ENCODE measurements around the gene METTL15. TPM values are rescaled to one million over a fixed set of nuclear protein-coding genes. Genes with fewer than 3 reads are reported as not detected.
"Not testable (repeated sequence)": the region's sequence is repeated elsewhere in the genome, so short reads cannot be mapped to it uniquely, and the experiment has no call there.

Gene METTL15
- total and polyA plus RNA-seq, 8 donors: 3.0 to 8.2 (median 5.5) TPM

DNA sequence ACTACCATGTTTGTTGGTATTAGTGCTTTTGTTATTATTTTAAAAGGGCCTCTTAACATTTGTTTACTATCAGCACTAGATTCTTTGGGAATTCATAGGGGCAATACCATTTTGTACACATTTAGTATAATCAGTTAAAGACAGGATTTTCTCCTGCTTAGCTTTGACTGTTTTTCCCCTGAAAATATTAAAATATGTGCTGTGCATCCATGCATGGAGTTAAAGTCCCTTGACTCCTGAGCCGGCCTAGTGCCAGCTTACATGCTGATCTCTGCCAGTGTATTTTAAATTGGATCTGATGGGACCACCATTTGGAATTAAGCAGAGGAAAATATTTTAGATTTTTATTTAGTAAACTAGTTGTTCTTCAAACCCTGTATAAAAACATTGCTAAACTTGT is 161.4 kb downstream of the METTL15 start:
- no peaks in the 10 kb centered on the region for H3K9me3 ChIP-seq
- no peak overlapping the region for H3K4me3 ChIP-seq
- ATAC-seq (no peak), FAIRE-seq (no peak), DNase-seq (no peak)
- H3K4me1 ChIP-seq: no peaks in the 10 kb centered on the region
- 95 to 97% methylated on average over 1 of the region's 1 CpG for WGBS, 2 donors
- H3K36me3 ChIP-seq: no peaks in the 10 kb centered on the region
- intact Hi-C loops (cut with DNase I): no loop called here
- TF ChIP-seq, protein P1, sequence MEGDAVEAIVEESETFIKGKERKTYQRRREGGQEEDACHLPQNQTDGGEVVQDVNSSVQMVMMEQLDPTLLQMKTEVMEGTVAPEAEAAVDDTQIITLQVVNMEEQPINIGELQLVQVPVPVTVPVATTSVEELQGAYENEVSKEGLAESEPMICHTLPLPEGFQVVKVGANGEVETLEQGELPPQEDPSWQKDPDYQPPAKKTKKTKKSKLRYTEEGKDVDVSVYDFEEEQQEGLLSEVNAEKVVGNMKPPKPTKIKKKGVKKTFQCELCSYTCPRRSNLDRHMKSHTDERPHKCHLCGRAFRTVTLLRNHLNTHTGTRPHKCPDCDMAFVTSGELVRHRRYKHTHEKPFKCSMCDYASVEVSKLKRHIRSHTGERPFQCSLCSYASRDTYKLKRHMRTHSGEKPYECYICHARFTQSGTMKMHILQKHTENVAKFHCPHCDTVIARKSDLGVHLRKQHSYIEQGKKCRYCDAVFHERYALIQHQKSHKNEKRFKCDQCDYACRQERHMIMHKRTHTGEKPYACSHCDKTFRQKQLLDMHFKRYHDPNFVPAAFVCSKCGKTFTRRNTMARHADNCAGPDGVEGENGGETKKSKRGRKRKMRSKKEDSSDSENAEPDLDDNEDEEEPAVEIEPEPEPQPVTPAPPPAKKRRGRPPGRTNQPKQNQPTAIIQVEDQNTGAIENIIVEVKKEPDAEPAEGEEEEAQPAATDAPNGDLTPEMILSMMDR (IDR thresholded peaks at IDR 0.05): no peak
- no peak overlapping the region for H3K27ac ChIP-seq
- H3K27me3 ChIP-seq: no peaks in the 10 kb centered on the region

GRCh38 chr11:28272247-28272646 is 164.1 kb downstream of the METTL15 start:
- 95 to 100% methylated on average over 2 of the region's 2 CpGs for WGBS, 2 donors
- FAIRE-seq; H3K27ac ChIP-seq; H3K9me3 ChIP-seq; intact Hi-C loops (cut with DNase I); ATAC-seq; H3K27me3 ChIP-seq; H3K36me3 ChIP-seq; DNase-seq; H3K4me1 ChIP-seq; H3K4me3 ChIP-seq: not testable (repeated sequence)

- H3K4me1 ChIP-seq: no peaks in the 10 kb centered on the region
- intact Hi-C loops (cut with DNase I): no loop called here
- TF ChIP-seq, protein P1 (IDR thresholded peaks at IDR 0.05): no peak
Measured at GRCh38 chr11:28274216-28274615, 166.0 kb downstream of the METTL15 start.

GRCh38 chr11:28284196-28284595 is 176.0 kb downstream of the METTL15 start:
- TF ChIP-seq, protein P1 (IDR thresholded peaks at IDR 0.05): no peak
- DNase-seq (no peak), FAIRE-seq (peak; percentile 5), ATAC-seq (no peak)
- H3K27ac ChIP-seq: no peak overlapping the region
- no peak overlapping the region for H3K4me3 ChIP-seq
- no peaks in the 10 kb centered on the region for H3K9me3 ChIP-seq
- no peaks in the 10 kb centered on the region for H3K27me3 ChIP-seq
- 100% methylated on average over 1 of the region's 1 CpG for WGBS, 2 donors
- H3K36me3 ChIP-seq: no peaks in the 10 kb centered on the region
- intact Hi-C loops (cut with DNase I): no loop called here
- no peaks in the 10 kb centered on the region for H3K4me1 ChIP-seq

More at GRCh38 chr11:28274216-28274615, 166.0 kb downstream of the METTL15 start:
- FAIRE-seq: no peak
- Histone ChIP-seq H3K9me3 (no peaks in the 10 kb centered on the region), H3K27me3 (no peaks in the 10 kb centered on the region), H3K36me3 (no peaks in the 10 kb centered on the region), H3K27ac (no peak overlapping the region), H3K4me3 (no peak overlapping the region)
- ATAC-seq: no peak
- DNase-seq: no peak

- TF ChIP-seq, protein P1 (IDR thresholded peaks at IDR 0.05): no peak
- no peaks in the 10 kb centered on the region for H3K27me3 ChIP-seq
- DNase-seq (no peak), FAIRE-seq (no peak), ATAC-seq (no peak)
- H3K4me1 ChIP-seq: no peaks in the 10 kb centered on the region
- intact Hi-C loops (cut with DNase I): no loop called here
- H3K27ac ChIP-seq: no peak overlapping the region
- no peaks in the 10 kb centered on the region for H3K36me3 ChIP-seq
- whole genome bisulfite sequencing, 2 donors: 84 to 98% methylated on average over 1 of the region's 1 CpG
- H3K9me3 ChIP-seq: no peaks in the 10 kb centered on the region
- no peak overlapping the region for H3K4me3 ChIP-seq
Measured at GRCh38 chr11:28289444-28289843, 181.3 kb downstream of the METTL15 start.

DNA sequence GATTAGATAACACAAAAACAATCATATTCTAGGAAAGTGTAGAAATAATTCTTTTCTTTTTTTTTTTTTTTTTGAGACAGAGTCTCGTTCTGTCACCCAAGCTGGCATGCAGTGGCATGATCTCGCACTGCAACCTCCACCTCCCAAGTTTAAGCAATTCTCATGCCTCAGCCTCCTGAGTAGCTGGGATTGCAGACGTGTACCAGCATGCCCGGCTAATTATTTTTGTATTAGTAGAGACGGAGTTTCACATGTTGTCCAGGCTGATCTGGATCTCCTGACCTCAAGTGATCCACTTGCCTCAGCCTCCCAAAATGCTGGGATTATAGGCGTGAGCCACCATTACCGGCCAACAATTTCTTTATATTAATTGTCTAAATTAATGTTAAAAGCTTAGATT is 182.8 kb downstream of the METTL15 start:
- FAIRE-seq; DNase-seq; H3K4me3 ChIP-seq; intact Hi-C loops (cut with DNase I); H3K9me3 ChIP-seq; H3K27ac ChIP-seq; ATAC-seq; H3K27me3 ChIP-seq; H3K4me1 ChIP-seq; H3K36me3 ChIP-seq: not testable (repeated sequence)
- WGBS, 2 donors: 94 to 96% methylated on average over 7 of the region's 7 CpGs

Measured in pancreas (tissue), 10 donors.